WI38 (cell line): ENCODE data around the gene USP3.

Source experiments
- H3K4me3 ChIP-seq: 2 replicates; pipeline ENCODE4 v1.5.1; 2011; ENCODE audit warnings: low read depth, mild to moderate bottlenecking, control low read depth, low read length
- CTCF ChIP-seq: IDR thresholded peaks from 2 replicates; pipeline ENCODE4 v1.5.1; 2012; ENCODE audit warnings: low read depth, mild to moderate bottlenecking, control low read depth, low read length

Gene USP3

GRCh38 chr15:63601704-63602185, 97.4 kb downstream of the USP3 start:
- TF ChIP-seq CTCF: no peak
- peak overlapping the region; percentile 65 for H3K4me3 ChIP-seq

GRCh38 chr15:63602595-63602994, 98.2 kb downstream of the USP3 start:
- H3K4me3 ChIP-seq: no peak overlapping the region
- no peak for TF ChIP-seq CTCF

GRCh38 chr15:63603516-63603915, 99.1 kb downstream of the USP3 start:
- H3K4me3 ChIP-seq: no peak overlapping the region
- TF ChIP-seq CTCF: no peak

- H3K4me3 ChIP-seq: no peak overlapping the region
- TF ChIP-seq CTCF: no peak
Measured at GRCh38 chr15:63604281-63604680, 99.9 kb downstream of the USP3 start.

GRCh38 chr15:63605036-63605435, 100.6 kb downstream of the USP3 start:
- no peak overlapping the region for H3K4me3 ChIP-seq
- no peak for TF ChIP-seq CTCF

GRCh38 chr15:63605816-63606215, 101.4 kb downstream of the USP3 start:
- no peak overlapping the region for H3K4me3 ChIP-seq
- TF ChIP-seq CTCF: no peak

- no peak for TF ChIP-seq CTCF
- no peak overlapping the region for H3K4me3 ChIP-seq
Measured at GRCh38 chr15:63606308-63606707, 101.9 kb downstream of the USP3 start.
